Measurements from ENCODE around the gene CXCL17. TPM values are rescaled to one million over a fixed set of nuclear protein-coding genes. Genes with fewer than 3 reads are reported as not detected.
A peak's percentile ranks its signal among the peaks of the same experiment; 100 is the strongest.

CXCL17 gene
- total and polyA plus RNA-seq, 7 donors = 0.90 to 1.2 TPM; not detected in 5

- Histone ChIP-seq H3K27me3 (no peaks in the 10 kb centered on the region), H3K36me3 (no peaks in the 10 kb centered on the region), H3K4me3 (no peak overlapping the region), H3K9me3 (no peaks in the 10 kb centered on the region), H3K4me1 (peaks cover 0 to 34% (median 30%) of the 10 kb centered on the region in 4 donors), H3K27ac (peak overlapping the region in 1 of 4 donors; percentile 16)
- intact Hi-C loops (cut with DNase I) = no loop called here
- DNase-seq = no peak
- 92 to 97% methylated on average over 3 of the region's 3 CpGs for WGBS, 2 donors
- TF ChIP-seq POLR2AphosphoS5 (IDR thresholded peaks at IDR 0.05) = no peak
- TF ChIP-seq POLR2A (IDR thresholded peaks at IDR 0.05) = no peak
- no peak for TF ChIP-seq EP300 (IDR thresholded peaks at IDR 0.05)
- TF ChIP-seq, protein P1, sequence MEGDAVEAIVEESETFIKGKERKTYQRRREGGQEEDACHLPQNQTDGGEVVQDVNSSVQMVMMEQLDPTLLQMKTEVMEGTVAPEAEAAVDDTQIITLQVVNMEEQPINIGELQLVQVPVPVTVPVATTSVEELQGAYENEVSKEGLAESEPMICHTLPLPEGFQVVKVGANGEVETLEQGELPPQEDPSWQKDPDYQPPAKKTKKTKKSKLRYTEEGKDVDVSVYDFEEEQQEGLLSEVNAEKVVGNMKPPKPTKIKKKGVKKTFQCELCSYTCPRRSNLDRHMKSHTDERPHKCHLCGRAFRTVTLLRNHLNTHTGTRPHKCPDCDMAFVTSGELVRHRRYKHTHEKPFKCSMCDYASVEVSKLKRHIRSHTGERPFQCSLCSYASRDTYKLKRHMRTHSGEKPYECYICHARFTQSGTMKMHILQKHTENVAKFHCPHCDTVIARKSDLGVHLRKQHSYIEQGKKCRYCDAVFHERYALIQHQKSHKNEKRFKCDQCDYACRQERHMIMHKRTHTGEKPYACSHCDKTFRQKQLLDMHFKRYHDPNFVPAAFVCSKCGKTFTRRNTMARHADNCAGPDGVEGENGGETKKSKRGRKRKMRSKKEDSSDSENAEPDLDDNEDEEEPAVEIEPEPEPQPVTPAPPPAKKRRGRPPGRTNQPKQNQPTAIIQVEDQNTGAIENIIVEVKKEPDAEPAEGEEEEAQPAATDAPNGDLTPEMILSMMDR (IDR thresholded peaks at IDR 0.05) = no peak
Measured at GRCh38 chr19:42426643-42427042, 16.1 kb downstream of the CXCL17 start.

- peak; percentile 62 for DNase-seq
- Histone ChIP-seq H3K9me3 (no peaks in the 10 kb centered on the region), H3K4me3 (no peak overlapping the region), H3K36me3 (no peaks in the 10 kb centered on the region), H3K4me1 (peaks cover 0 to 34% (median 30%) of the 10 kb centered on the region in 4 donors), H3K27me3 (no peaks in the 10 kb centered on the region), H3K27ac (no peak overlapping the region)
- 39 to 79% methylated on average over 13 of the region's 13 CpGs for WGBS, 2 donors
- TF ChIP-seq EP300 (IDR thresholded peaks at IDR 0.05) (no peak), POLR2AphosphoS5 (IDR thresholded peaks at IDR 0.05) (no peak), POLR2A (IDR thresholded peaks at IDR 0.05) (no peak)
- TF ChIP-seq, protein P1 (IDR thresholded peaks at IDR 0.05) = no peak
- intact Hi-C loops (cut with DNase I) = no loop called here
Measured at GRCh38 chr19:42424712-42425131, 18.0 kb downstream of the CXCL17 start.

DNA sequence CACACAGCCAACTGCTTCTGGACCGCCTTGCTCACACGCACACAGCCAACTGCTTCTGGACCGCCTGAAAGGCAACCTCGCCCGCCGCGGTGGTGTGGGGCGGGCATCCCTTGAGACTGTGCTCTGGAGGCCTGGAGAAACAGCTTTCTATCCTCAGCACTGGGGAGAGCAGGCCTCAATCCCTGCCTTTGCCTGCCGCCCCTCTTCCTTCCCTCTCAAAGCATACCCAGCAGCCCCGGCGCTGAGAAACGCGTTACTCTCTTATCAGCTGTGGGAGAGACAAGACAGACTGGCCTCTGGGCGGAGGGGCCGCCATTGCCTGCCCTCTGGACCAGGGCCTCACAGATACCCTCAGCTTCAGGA lies 18.4 kb downstream of the CXCL17 start:
- intact Hi-C loops (cut with DNase I) = no loop called here
- Histone ChIP-seq H3K27ac (peak overlapping the region in 2 of 4 donors; percentile 64 to 68), H3K27me3 (no peaks in the 10 kb centered on the region), H3K4me3 (peak overlapping the region in 3 of 4 donors; percentile 53 to 64 (median 57)), H3K36me3 (no peaks in the 10 kb centered on the region), H3K9me3 (no peaks in the 10 kb centered on the region), H3K4me1 (peaks cover 0 to 34% (median 30%) of the 10 kb centered on the region in 4 donors)
- WGBS, 2 donors = 72 to 79% methylated on average over 15 of the region's 15 CpGs
- TF ChIP-seq POLR2A (IDR thresholded peaks at IDR 0.05) = no peak
- TF ChIP-seq, protein P1 (IDR thresholded peaks at IDR 0.05) = no peak
- TF ChIP-seq POLR2AphosphoS5 (IDR thresholded peaks at IDR 0.05) = no peak
- TF ChIP-seq EP300 (IDR thresholded peaks at IDR 0.05) = no peak
- no peak for DNase-seq

GRCh38 chr19:42423462-42424344 lies 19.0 kb downstream of the CXCL17 start:
- Histone ChIP-seq H3K27ac (peak overlapping the region; percentile 56 to 68 (median 64)), H3K36me3 (no peaks in the 10 kb centered on the region), H3K4me1 (peaks cover 0 to 34% (median 30%) of the 10 kb centered on the region in 4 donors), H3K9me3 (no peaks in the 10 kb centered on the region), H3K27me3 (no peaks in the 10 kb centered on the region), H3K4me3 (peak overlapping the region; percentile 28 to 64 (median 55))
- WGBS, 2 donors = 5 to 11% methylated on average over 65 of the region's 65 CpGs
- intact Hi-C loops (cut with DNase I) = no loop called here
- TF ChIP-seq POLR2A (IDR thresholded peaks at IDR 0.05) (peak in 1 of 2 donors; percentile 15), EP300 (IDR thresholded peaks at IDR 0.05) (no peak), POLR2AphosphoS5 (IDR thresholded peaks at IDR 0.05) (peak in 3 of 4 donors; percentile 46 to 64 (median 48))
- TF ChIP-seq, protein P1 (IDR thresholded peaks at IDR 0.05) = peak in 1 of 4 experiments; percentile 7
- peak; percentile 92 for DNase-seq

All from sigmoid colon (tissue), 7 donors.